ENCODE results near the gene UVRAG.

DNA sequence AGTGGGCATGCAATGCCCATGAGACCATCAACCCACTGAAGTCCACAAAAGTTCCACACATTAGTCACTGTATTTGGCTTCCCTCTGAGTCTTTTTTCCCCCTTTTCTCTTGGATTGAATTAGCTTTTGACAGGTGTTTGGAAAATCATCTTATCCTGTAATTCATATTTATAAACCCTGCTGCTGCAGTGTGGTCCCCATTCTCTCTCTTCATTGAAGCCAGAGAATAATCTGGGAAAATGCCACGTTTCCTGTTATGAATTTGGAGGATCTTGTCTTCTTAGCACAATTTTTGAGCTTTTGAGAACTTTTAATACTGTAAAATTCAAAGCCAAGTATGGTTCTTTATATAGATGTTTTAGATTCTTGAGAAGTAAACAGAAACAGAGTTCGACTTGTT, 84.8 kb downstream of the UVRAG start:
- no peak for TF ChIP-seq POLR2A (IDR thresholded peaks at IDR 0.05)
- TF ChIP-seq, protein P1, sequence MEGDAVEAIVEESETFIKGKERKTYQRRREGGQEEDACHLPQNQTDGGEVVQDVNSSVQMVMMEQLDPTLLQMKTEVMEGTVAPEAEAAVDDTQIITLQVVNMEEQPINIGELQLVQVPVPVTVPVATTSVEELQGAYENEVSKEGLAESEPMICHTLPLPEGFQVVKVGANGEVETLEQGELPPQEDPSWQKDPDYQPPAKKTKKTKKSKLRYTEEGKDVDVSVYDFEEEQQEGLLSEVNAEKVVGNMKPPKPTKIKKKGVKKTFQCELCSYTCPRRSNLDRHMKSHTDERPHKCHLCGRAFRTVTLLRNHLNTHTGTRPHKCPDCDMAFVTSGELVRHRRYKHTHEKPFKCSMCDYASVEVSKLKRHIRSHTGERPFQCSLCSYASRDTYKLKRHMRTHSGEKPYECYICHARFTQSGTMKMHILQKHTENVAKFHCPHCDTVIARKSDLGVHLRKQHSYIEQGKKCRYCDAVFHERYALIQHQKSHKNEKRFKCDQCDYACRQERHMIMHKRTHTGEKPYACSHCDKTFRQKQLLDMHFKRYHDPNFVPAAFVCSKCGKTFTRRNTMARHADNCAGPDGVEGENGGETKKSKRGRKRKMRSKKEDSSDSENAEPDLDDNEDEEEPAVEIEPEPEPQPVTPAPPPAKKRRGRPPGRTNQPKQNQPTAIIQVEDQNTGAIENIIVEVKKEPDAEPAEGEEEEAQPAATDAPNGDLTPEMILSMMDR (IDR thresholded peaks at IDR 0.05), result no peak
